GM23338 (cell line): ENCODE measurements around the gene ARAP1. TPM values are rescaled to one million over a fixed set of nuclear protein-coding genes. Genes with fewer than 3 reads are reported as not detected.

ENCODE experiments used
- ATAC-seq: fragments of 200-7000 bp; cut with Tn5 transposase; 3 replicates; pipeline ENCODE4 v1.9.1; 2020
- DNase-seq: peaks from one replicate; pipeline ENCODE4 v3.0.0-alpha.2; 2015; ENCODE audit warnings: low spot score
- H2AFZ ChIP-seq: fragments of 200-600 bp; sonication (generic); 2 replicates; pipeline ENCODE4 v1.8.0; 2016; ENCODE audit warnings: antibody characterized with exemption, mild to moderate bottlenecking, moderate library complexity
- H3F3A ChIP-seq: fragments of 200-600 bp; sonication (generic); replicated peaks from 2 replicates; pipeline ENCODE4 v1.8.0; 2017; ENCODE audit warnings: antibody characterized with exemption, mixed run types, low read depth
- H3K27ac ChIP-seq: fragments of 200-600 bp; sonication (generic); 2 replicates; pipeline ENCODE4 v1.6.1; 2016; ENCODE audit warnings: low read depth
- H3K27me3 ChIP-seq: fragments of 200-600 bp; sonication (generic); 2 replicates; pipeline ENCODE4 v1.8.0; 2016; ENCODE audit warnings: mild to moderate bottlenecking, mixed run types, moderate library complexity; ENCODE audit not compliant: insufficient read depth
- H3K36me3 ChIP-seq: fragments of 200-600 bp; sonication (generic); 2 replicates; pipeline ENCODE4 v1.8.0; 2016; ENCODE audit warnings: mild to moderate bottlenecking; ENCODE audit not compliant: insufficient read depth
- H3K4me1 ChIP-seq: fragments of 200-600 bp; sonication (generic); 2 replicates; pipeline ENCODE4 v1.8.0; 2016; ENCODE audit warnings: mild to moderate bottlenecking, moderate library complexity; ENCODE audit not compliant: insufficient read depth
- H3K4me2 ChIP-seq: fragments of 200-600 bp; sonication (generic); 2 replicates; pipeline ENCODE4 v1.7.1; 2017; ENCODE audit warnings: mixed run types
- H3K4me3 ChIP-seq: fragments of 200-600 bp; sonication (generic); 2 replicates; pipeline ENCODE4 v1.6.1; 2016; ENCODE audit warnings: mixed run types
- H3K79me2 ChIP-seq: fragments of 200-600 bp; sonication (generic); replicated peaks from 2 replicates; pipeline ENCODE4 v1.8.0; 2017; ENCODE audit warnings: mild to moderate bottlenecking; ENCODE audit not compliant: insufficient read depth
- H3K9me2 ChIP-seq: fragments of 200-600 bp; sonication (generic); 2 replicates; pipeline ENCODE4 v1.8.0; 2017; ENCODE audit not compliant: insufficient read depth
- H4K20me1 ChIP-seq: fragments of 200-600 bp; sonication (generic); replicated peaks from 2 replicates; pipeline ENCODE4 v1.8.0; 2017; ENCODE audit warnings: mild to moderate bottlenecking; ENCODE audit not compliant: insufficient read depth
- H3K27ac Mint-ChIP-seq: 2 replicates; pipeline ENCODE4 v1.8.0; 2020; ENCODE audit warnings: inconsistent platforms, mild to moderate bottlenecking, moderate library complexity, mixed read lengths
- H3K27me3 Mint-ChIP-seq: 3 replicates; pipeline ENCODE4 v1.8.0; 2022; ENCODE audit warnings: low read depth, mild to moderate bottlenecking, moderate library complexity, mixed read lengths, inconsistent platforms; ENCODE audit not compliant: insufficient read depth, poor library complexity
- H3K36me3 Mint-ChIP-seq: 3 replicates; pipeline ENCODE4 v1.8.0; 2021; ENCODE audit warnings: low read depth, mild to moderate bottlenecking, inconsistent platforms, moderate library complexity, mixed read lengths
- H3K4me1 Mint-ChIP-seq: 3 replicates; pipeline ENCODE4 v1.8.0; 2020; ENCODE audit warnings: mild to moderate bottlenecking, inconsistent platforms, mixed read lengths
- H3K4me3 Mint-ChIP-seq: 3 replicates; pipeline ENCODE4 v1.8.0; 2021; ENCODE audit warnings: moderate library complexity, mild to moderate bottlenecking, inconsistent platforms, mixed read lengths
- H3K9me3 Mint-ChIP-seq: 3 replicates; pipeline ENCODE4 v1.8.0; 2020; ENCODE audit warnings: moderate library complexity, mild to moderate bottlenecking, inconsistent platforms, mixed read lengths
- CREB1 ChIP-seq: fragments of 250-450 bp; sonication (Bioruptor Pico); IDR thresholded peaks from 2 replicates; pipeline ENCODE4 v1.5.0; 2020; ENCODE audit warnings: low read depth, mild to moderate bottlenecking, moderate library complexity
- CTCF ChIP-seq, 2 experiments: fragments of 200-600 bp in 1 of 2; sonication (generic) in 1 of 2; conservative IDR thresholded peaks; 2 replicates each; pipeline versions ENCODE4 v1.5.1 to v1.6.1; 2016 to 2017; ENCODE audit warnings: antibody characterized with exemption in 2 of 2, low read depth in 2 of 2, mild to moderate bottlenecking in 2 of 2, moderate library complexity in 1 of 2
- EZH2 ChIP-seq: fragments of 200-600 bp; sonication (generic); IDR thresholded peaks from one replicate; pipeline ENCODE4 v1.8.0; 2017; ENCODE audit warnings: antibody characterized with exemption, mild to moderate bottlenecking, low read depth; ENCODE audit not compliant: unreplicated experiment
- EZH2phosphoT487 ChIP-seq: fragments of 200-600 bp; sonication (generic); IDR thresholded peaks from one replicate; pipeline ENCODE4 v1.8.1; 2018; ENCODE audit warnings: antibody characterized with exemption; ENCODE audit not compliant: unreplicated experiment
- JUNB ChIP-seq: IDR thresholded peaks from one replicate; pipeline ENCODE4 v1.6.1; 2016; ENCODE audit warnings: antibody characterized with exemption; ENCODE audit not compliant: unreplicated experiment
- NANOG ChIP-seq: IDR thresholded peaks from 2 replicates; pipeline ENCODE4 v1.6.1; 2016; ENCODE audit warnings: antibody characterized with exemption, borderline replicate concordance
- POLR2AphosphoS5 ChIP-seq: IDR thresholded peaks from 2 replicates; pipeline ENCODE4 v1.6.1; 2016; ENCODE audit warnings: antibody characterized with exemption, low read depth
- STAT1 ChIP-seq: IDR thresholded peaks from one replicate; pipeline ENCODE4 v1.6.1; 2016; ENCODE audit warnings: antibody characterized with exemption; ENCODE audit not compliant: unreplicated experiment
- ZNF114 ChIP-seq: fragments of 250-450 bp; sonication (Bioruptor Pico); IDR thresholded peaks from 2 replicates; pipeline ENCODE4 v1.5.0; 2020; ENCODE audit warnings: mild to moderate bottlenecking, moderate library complexity
- ZNF331 ChIP-seq: fragments of 250-450 bp; sonication (Bioruptor Pico); IDR thresholded peaks from 2 replicates; pipeline ENCODE4 v1.5.0; 2020; ENCODE audit warnings: low read depth, mild to moderate bottlenecking, moderate library complexity
- ZNF462 ChIP-seq: fragments of 250-450 bp; sonication (Bioruptor Pico); IDR thresholded peaks from 2 replicates; pipeline ENCODE4 v1.5.0; 2020; ENCODE audit warnings: mild to moderate bottlenecking, moderate library complexity
- polyA plus RNA-seq: library from polyadenylated mRNA; unstranded; fragments of >200 nt; fragmentation: Nextera tagmentation; extraction: Ambion mirVana; gene quantifications from 2 replicates; pipeline ENCODE4 v1.2.1, GENCODE V29; 2016
- total RNA-seq: library from RNA; depleted of rRNA; stranded (reverse); fragments of >200 nt; shearing (Covaris generic); gene quantifications from 2 replicates; pipeline ENCODE4 v1.2.3, GENCODE V29; 2014
- TF ChIP-seq, protein P1 (sequence below): IDR thresholded peaks from one replicate; pipeline ENCODE4 v1.6.1; 2018; ENCODE audit warnings: antibody characterized with exemption; ENCODE audit not compliant: unreplicated experiment
- TF ChIP-seq, protein P2 (sequence below): IDR thresholded peaks from 2 replicates; pipeline ENCODE4 v1.6.1; 2016; ENCODE audit warnings: antibody characterized with exemption

The ARAP1 gene
- total and polyA plus RNA-seq, 2 experiments from 2014 or later: 24.5 to 116 TPM

DNA sequence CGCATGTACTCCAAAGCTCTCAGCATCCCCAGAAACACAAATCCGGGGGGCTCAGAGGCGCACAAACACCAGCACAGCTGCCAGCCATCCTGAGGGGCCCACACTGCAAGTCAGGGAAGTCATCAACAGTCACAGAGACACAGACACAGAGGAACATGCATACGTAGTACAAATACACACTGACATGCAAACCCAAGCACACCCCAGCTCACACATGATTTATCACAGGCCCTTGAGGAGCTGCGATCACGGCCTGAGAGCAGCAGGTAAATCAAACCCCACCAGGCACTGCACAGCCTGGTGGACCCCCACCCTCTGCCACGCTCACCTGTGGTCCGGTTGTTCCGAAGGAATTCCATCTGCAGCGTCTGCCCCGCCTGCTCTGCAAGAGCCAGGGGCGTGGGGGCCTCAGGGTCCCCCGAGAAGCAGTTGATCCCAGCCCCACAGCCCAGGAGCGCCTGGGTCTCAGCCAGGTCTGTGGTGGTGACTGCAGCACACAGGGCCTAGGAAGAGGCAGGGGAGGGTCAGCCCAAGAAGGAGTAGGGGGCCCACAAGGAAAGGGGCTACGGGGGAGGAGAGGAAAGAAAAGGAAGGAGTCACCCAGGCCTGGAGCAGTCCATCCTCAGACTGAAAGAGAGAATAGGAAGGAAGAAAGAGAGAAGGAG is 49.5 kb downstream of the ARAP1 start:
- no peak overlapping the region for H3K4me3 ChIP-seq
- H3K9me3 Mint-ChIP-seq: no peaks in the 10 kb centered on the region
- no peaks in the 10 kb centered on the region for H3K36me3 ChIP-seq
- no peaks in the 10 kb centered on the region for H3K79me2 ChIP-seq
- no peak overlapping the region for H3K4me2 ChIP-seq
- peaks cover 13% of the 10 kb centered on the region for H3K27me3 Mint-ChIP-seq
- H3K27me3 ChIP-seq: no peaks in the 10 kb centered on the region
- ATAC-seq: no peak
- peaks cover 25% of the 10 kb centered on the region for H3K4me1 ChIP-seq
- H3K4me1 Mint-ChIP-seq: peaks cover 46% of the 10 kb centered on the region
- 0 out of 2 replicates have a peak, but pooled peaks cover 3% of the 10 kb centered on the region for H3F3A ChIP-seq
- H3K9me2 ChIP-seq: no peaks in the 10 kb centered on the region
- 0 out of 2 replicates have a peak, but pooled peaks cover 5% of the 10 kb centered on the region for H4K20me1 ChIP-seq
- no peak overlapping the region; the same call in 1 of the 2 replicates for H3K27ac Mint-ChIP-seq
- H3K4me3 Mint-ChIP-seq: no peak overlapping the region
- H2AFZ ChIP-seq: no peak overlapping the region
- TF ChIP-seq CTCF (conservative IDR thresholded peaks at IDR 0.05; ENCODE audit: low read depth in 2 of 2) (no peak), ZNF114 (CRISPR knock-in tag) (no peak), STAT1 (no peak), ZNF462 (CRISPR knock-in tag) (no peak), POLR2AphosphoS5 (no peak), CREB1 (CRISPR knock-in tag) (no peak), ZNF331 (CRISPR knock-in tag) (no peak), EZH2 (no peak), NANOG (no peak), EZH2phosphoT487 (no peak), JUNB (no peak)
- TF ChIP-seq, protein P1, sequence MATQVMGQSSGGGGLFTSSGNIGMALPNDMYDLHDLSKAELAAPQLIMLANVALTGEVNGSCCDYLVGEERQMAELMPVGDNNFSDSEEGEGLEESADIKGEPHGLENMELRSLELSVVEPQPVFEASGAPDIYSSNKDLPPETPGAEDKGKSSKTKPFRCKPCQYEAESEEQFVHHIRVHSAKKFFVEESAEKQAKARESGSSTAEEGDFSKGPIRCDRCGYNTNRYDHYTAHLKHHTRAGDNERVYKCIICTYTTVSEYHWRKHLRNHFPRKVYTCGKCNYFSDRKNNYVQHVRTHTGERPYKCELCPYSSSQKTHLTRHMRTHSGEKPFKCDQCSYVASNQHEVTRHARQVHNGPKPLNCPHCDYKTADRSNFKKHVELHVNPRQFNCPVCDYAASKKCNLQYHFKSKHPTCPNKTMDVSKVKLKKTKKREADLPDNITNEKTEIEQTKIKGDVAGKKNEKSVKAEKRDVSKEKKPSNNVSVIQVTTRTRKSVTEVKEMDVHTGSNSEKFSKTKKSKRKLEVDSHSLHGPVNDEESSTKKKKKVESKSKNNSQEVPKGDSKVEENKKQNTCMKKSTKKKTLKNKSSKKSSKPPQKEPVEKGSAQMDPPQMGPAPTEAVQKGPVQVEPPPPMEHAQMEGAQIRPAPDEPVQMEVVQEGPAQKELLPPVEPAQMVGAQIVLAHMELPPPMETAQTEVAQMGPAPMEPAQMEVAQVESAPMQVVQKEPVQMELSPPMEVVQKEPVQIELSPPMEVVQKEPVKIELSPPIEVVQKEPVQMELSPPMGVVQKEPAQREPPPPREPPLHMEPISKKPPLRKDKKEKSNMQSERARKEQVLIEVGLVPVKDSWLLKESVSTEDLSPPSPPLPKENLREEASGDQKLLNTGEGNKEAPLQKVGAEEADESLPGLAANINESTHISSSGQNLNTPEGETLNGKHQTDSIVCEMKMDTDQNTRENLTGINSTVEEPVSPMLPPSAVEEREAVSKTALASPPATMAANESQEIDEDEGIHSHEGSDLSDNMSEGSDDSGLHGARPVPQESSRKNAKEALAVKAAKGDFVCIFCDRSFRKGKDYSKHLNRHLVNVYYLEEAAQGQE: no peak
- TF ChIP-seq, protein P2, sequence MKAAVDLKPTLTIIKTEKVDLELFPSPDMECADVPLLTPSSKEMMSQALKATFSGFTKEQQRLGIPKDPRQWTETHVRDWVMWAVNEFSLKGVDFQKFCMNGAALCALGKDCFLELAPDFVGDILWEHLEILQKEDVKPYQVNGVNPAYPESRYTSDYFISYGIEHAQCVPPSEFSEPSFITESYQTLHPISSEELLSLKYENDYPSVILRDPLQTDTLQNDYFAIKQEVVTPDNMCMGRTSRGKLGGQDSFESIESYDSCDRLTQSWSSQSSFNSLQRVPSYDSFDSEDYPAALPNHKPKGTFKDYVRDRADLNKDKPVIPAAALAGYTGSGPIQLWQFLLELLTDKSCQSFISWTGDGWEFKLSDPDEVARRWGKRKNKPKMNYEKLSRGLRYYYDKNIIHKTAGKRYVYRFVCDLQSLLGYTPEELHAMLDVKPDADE: no peak
- peaks cover 40% of the 10 kb centered on the region for H3K36me3 Mint-ChIP-seq
- DNase-seq: no peak
- H3K27ac ChIP-seq: no peak overlapping the region
